Neural progenitor cell (in vitro differentiated cells): ENCODE data around the gene HOXC9.

ENCODE experiments used
- CTCF ChIP-seq: fragments of 200-600 bp; sonication (generic); IDR thresholded peaks from 2 replicates; pipeline ENCODE4 v1.5.1; 2017; ENCODE audit warnings: antibody characterized with exemption, mild to moderate bottlenecking
- EZH2 ChIP-seq: fragments of 200-600 bp; sonication (generic); IDR thresholded peaks from 2 replicates; pipeline ENCODE4 v1.6.1; 2017; ENCODE audit warnings: antibody characterized with exemption, mild to moderate bottlenecking, moderate library complexity
- EZH2phosphoT487 ChIP-seq: fragments of 200-600 bp; sonication (generic); IDR thresholded peaks from 2 replicates; pipeline ENCODE4 v1.6.1; 2017; ENCODE audit warnings: antibody characterized with exemption

GRCh38 chr12:53998110-53998899, 1.7 kb upstream of the HOXC9 start:
- TF ChIP-seq EZH2 = no peak
- TF ChIP-seq CTCF = no peak
- TF ChIP-seq EZH2phosphoT487 = no peak
